ENCODE measurements around the gene ARHGEF10L. TPM values are rescaled to one million over a fixed set of nuclear protein-coding genes. Genes with fewer than 3 reads are reported as not detected.

Gene ARHGEF10L
- total RNA-seq, 1 donor = 7.6 TPM

DNA sequence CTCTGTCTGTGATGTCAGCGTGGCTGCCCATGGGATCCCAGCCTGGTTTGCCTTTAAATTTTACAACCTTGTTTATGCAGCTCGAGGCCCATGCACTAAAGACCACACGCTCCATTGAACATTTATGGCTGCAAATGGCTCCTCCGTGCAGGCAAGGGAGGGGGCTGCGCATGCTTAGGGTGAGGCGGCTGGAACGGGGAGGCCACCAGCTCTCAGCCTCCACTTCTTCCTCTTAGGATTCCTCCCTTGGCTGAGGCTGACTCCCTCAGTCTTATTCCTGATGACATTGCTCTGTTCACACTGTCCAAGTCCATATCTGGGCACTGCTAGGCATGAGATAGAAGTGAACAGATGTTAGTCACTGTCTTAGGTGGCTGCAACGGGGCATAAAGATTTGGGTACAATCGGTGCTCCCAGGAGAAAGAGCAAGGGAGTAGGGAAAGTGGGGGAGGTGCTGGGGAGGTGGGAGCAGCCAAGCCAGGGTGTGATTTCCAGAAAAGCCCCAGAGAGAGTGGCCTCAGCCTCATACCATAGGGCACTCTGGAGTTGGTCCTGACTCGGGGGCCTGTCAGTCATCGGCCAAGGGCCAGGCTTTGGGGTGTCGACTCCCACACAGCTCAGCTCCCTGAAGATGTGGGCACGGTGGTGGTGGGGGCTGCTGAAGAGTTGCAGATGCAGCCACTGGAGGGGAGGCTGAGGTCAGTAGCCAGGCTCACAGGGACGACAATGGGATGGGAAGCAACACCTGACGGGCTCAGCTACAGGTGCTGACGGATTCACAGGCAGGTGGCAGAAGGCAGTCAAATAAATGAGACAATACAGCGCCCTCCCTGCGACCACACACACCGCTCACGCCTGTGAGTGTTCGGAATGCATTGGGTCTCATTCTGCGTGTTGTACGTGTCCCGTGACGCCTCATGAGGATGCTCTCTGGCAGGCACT, 178.4 kb downstream of the ARHGEF10L start:
- no peak overlapping the region for H3K4me3 ChIP-seq (ENCODE audit: low read length)
- H3K4me1 ChIP-seq (ENCODE audit: insufficient read depth, low read length) = no peaks in the 10 kb centered on the region
- H3K27me3 ChIP-seq (ENCODE audit: insufficient read depth, low read length) = no peaks in the 10 kb centered on the region
- no peaks in the 10 kb centered on the region for H3K9me3 ChIP-seq (ENCODE audit: low read depth, low read length)

- no peak overlapping the region for H3K4me3 ChIP-seq (ENCODE audit: low read length)
- no peaks in the 10 kb centered on the region for H3K9me3 ChIP-seq (ENCODE audit: low read depth, low read length)
- no peaks in the 10 kb centered on the region for H3K4me1 ChIP-seq (ENCODE audit: insufficient read depth, low read length)
- H3K27me3 ChIP-seq (ENCODE audit: insufficient read depth, low read length) = no peaks in the 10 kb centered on the region
Measured at GRCh38 chr1:17719874-17720273, 180.4 kb downstream of the ARHGEF10L start.

DNA sequence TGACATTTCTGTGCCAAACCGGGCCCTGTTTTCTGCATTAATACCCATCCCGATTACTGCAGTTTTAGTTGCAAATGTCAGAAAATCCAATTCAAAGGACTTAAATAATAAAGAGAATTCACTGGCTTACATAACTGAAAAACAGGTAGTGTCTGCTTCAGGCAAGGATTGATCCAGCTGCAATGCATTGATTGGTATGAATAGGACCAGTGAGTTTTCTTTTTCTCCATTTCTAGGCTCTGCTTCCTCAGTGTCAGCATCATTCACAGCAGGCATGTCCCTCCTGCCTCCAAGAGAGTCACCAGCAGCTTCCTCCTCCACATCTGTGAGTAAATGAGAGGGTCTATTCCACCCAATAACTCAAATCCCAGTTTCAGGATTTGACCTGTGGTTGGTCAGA, 181.9 kb downstream of the ARHGEF10L start:
- Histone ChIP-seq H3K27me3 (ENCODE audit: insufficient read depth, low read length) (no peaks in the 10 kb centered on the region), H3K4me1 (ENCODE audit: insufficient read depth, low read length) (no peaks in the 10 kb centered on the region), H3K9me3 (ENCODE audit: low read depth, low read length) (no peaks in the 10 kb centered on the region), H3K4me3 (ENCODE audit: low read length) (no peak overlapping the region)

DNA sequence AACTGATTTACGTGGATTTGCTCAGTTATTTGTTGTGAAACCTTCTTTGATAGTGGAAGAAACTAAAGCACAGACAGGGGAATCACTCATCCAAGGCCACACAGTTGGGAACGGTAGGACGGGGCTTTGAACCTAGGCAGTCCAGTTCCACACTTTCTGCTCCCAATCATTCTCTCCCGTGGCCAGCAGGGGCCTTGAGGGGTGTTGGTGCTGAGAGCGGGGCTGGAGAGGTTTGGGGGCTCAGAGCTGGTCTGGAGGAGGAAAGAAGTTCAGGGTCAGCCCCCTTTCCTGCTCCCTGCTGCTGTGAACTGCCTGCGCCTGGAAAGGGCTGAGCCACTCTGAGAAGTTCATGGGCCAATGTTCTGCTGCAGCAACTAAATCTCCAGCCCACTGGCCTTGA, 184.2 kb downstream of the ARHGEF10L start:
- H3K27me3 ChIP-seq (ENCODE audit: insufficient read depth, low read length) = no peaks in the 10 kb centered on the region
- no peaks in the 10 kb centered on the region for H3K4me1 ChIP-seq (ENCODE audit: insufficient read depth, low read length)
- H3K4me3 ChIP-seq (ENCODE audit: low read length) = no peak overlapping the region
- H3K9me3 ChIP-seq (ENCODE audit: low read depth, low read length) = no peaks in the 10 kb centered on the region

DNA sequence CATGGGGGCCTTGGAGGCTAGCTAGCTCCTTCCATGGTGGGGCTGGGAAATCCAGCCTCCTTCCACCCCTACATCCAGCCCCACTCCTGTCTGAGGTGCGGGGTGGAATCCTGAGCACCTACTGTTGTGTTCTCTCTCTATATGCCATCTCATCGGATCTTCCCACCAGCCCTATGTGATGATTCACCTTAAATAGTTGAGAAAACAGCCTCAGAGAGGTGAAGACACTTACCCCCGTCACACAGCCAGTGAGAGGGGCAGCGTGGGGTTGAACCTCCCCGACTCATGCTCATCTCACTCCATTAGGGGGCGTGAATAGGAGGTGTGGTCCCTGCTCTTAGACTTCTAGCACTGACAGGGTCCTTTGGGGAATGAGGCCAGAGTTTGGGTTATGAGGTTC, 184.7 kb downstream of the ARHGEF10L start:
- H3K9me3 ChIP-seq (ENCODE audit: low read depth, low read length) = no peaks in the 10 kb centered on the region
- no peaks in the 10 kb centered on the region for H3K27me3 ChIP-seq (ENCODE audit: insufficient read depth, low read length)
- H3K4me3 ChIP-seq (ENCODE audit: low read length) = no peak overlapping the region
- H3K4me1 ChIP-seq (ENCODE audit: insufficient read depth, low read length) = no peaks in the 10 kb centered on the region

DNA sequence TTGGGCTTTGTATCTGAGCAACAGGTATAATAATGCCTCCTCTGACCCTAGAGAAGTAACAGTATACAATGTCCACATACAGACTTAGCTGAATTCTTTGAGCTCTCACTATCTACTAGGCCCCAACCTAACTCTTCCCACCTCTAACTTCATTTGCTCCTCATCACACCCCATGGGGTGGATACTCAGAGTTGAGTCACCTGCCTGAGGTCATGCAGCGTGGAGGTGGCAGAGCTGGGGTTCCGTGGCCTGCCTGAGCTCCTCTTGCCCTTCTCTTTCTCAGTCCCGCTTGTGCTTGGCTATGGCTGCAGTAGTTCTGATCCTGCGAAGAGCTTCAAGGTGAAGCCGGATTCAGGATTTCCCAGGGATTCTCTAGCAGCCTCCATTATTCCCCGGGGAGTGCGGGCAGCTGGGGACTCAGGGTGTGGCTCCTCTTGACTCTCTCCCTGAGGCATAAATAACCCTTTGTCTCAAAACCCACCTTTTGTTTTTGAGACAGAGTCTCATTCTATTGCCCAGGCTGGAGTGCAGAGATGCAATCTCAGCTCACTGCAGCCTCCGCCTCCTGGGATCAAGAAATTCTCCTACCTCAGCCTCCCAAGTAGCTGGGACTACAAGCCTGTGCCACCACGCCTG, 185.7 kb downstream of the ARHGEF10L start:
- no peak overlapping the region for H3K4me3 ChIP-seq (ENCODE audit: low read length)

GRCh38 chr1:17725811-17726582, 186.5 kb downstream of the ARHGEF10L start:
- no peaks in the 10 kb centered on the region for H3K27me3 ChIP-seq (ENCODE audit: insufficient read depth, low read length)
- H3K4me3 ChIP-seq (ENCODE audit: low read length) = no peak overlapping the region
- H3K4me1 ChIP-seq (ENCODE audit: insufficient read depth, low read length) = no peaks in the 10 kb centered on the region
- no peaks in the 10 kb centered on the region for H3K9me3 ChIP-seq (ENCODE audit: low read depth, low read length)

More for the DNA sequence above, 185.7 kb downstream of the ARHGEF10L start:
- H3K4me1 ChIP-seq (ENCODE audit: insufficient read depth, low read length) = no peaks in the 10 kb centered on the region
- H3K27me3 ChIP-seq (ENCODE audit: insufficient read depth, low read length) = no peaks in the 10 kb centered on the region
- no peaks in the 10 kb centered on the region for H3K9me3 ChIP-seq (ENCODE audit: low read depth, low read length)

- Histone ChIP-seq H3K4me3 (ENCODE audit: low read length) (no peak overlapping the region), H3K9me3 (ENCODE audit: low read depth, low read length) (no peaks in the 10 kb centered on the region), H3K27me3 (ENCODE audit: insufficient read depth, low read length) (no peaks in the 10 kb centered on the region), H3K4me1 (ENCODE audit: insufficient read depth, low read length) (no peaks in the 10 kb centered on the region)
Measured at GRCh38 chr1:17728123-17728712, 188.7 kb downstream of the ARHGEF10L start.

- H3K4me3 ChIP-seq (ENCODE audit: low read length) = no peak overlapping the region
- no peaks in the 10 kb centered on the region for H3K27me3 ChIP-seq (ENCODE audit: insufficient read depth, low read length)
- no peaks in the 10 kb centered on the region for H3K4me1 ChIP-seq (ENCODE audit: insufficient read depth, low read length)
- H3K9me3 ChIP-seq (ENCODE audit: low read depth, low read length) = no peaks in the 10 kb centered on the region
Measured at GRCh38 chr1:17729248-17729647, 189.8 kb downstream of the ARHGEF10L start.

- H3K4me3 ChIP-seq (ENCODE audit: low read length) = no peak overlapping the region
- no peaks in the 10 kb centered on the region for H3K27me3 ChIP-seq (ENCODE audit: insufficient read depth, low read length)
- H3K9me3 ChIP-seq (ENCODE audit: low read depth, low read length) = no peaks in the 10 kb centered on the region
- H3K4me1 ChIP-seq (ENCODE audit: insufficient read depth, low read length) = no peaks in the 10 kb centered on the region
Measured at GRCh38 chr1:17729909-17730308, 190.4 kb downstream of the ARHGEF10L start.

GRCh38 chr1:17731460-17731859, 192.0 kb downstream of the ARHGEF10L start:
- Histone ChIP-seq H3K4me1 (ENCODE audit: insufficient read depth, low read length) (no peaks in the 10 kb centered on the region), H3K9me3 (ENCODE audit: low read depth, low read length) (no peaks in the 10 kb centered on the region), H3K27me3 (ENCODE audit: insufficient read depth, low read length) (no peaks in the 10 kb centered on the region), H3K4me3 (ENCODE audit: low read length) (no peak overlapping the region)

GRCh38 chr1:17732475-17732874, 193.0 kb downstream of the ARHGEF10L start:
- Histone ChIP-seq H3K27me3 (ENCODE audit: insufficient read depth, low read length) (no peaks in the 10 kb centered on the region), H3K4me1 (ENCODE audit: insufficient read depth, low read length) (no peaks in the 10 kb centered on the region), H3K9me3 (ENCODE audit: low read depth, low read length) (no peaks in the 10 kb centered on the region), H3K4me3 (ENCODE audit: low read length) (no peak overlapping the region)

DNA sequence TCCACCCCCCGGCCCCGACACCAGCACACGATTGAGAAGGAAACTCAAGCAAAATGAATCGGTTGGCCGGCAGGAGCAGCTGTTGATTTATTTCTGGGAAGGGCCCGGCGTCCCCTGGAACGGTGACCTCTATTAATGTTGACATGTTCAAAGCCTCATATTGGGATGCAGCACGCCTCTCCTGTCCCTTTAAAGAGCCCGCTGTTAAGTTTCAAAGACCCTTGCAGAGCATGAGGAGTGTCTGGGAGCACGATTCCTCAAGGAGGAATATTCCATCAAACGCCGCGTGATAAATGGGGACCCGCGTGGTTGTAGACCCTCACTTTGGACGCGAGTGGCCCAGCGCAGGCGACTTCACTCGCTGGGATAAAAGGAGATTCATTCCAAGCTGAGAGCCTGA, 194.2 kb downstream of the ARHGEF10L start:
- Histone ChIP-seq H3K9me3 (ENCODE audit: low read depth, low read length) (no peaks in the 10 kb centered on the region), H3K4me3 (ENCODE audit: low read length) (no peak overlapping the region), H3K27me3 (ENCODE audit: insufficient read depth, low read length) (no peaks in the 10 kb centered on the region), H3K4me1 (ENCODE audit: insufficient read depth, low read length) (no peaks in the 10 kb centered on the region)

- Histone ChIP-seq H3K4me1 (ENCODE audit: insufficient read depth, low read length) (no peaks in the 10 kb centered on the region), H3K27me3 (ENCODE audit: insufficient read depth, low read length) (no peaks in the 10 kb centered on the region), H3K4me3 (ENCODE audit: low read length) (no peak overlapping the region), H3K9me3 (ENCODE audit: low read depth, low read length) (no peaks in the 10 kb centered on the region)
Measured at GRCh38 chr1:17734609-17735008, 195.1 kb downstream of the ARHGEF10L start.

GRCh38 chr1:17735348-17735747, 195.8 kb downstream of the ARHGEF10L start:
- no peaks in the 10 kb centered on the region for H3K9me3 ChIP-seq (ENCODE audit: low read depth, low read length)
- H3K4me1 ChIP-seq (ENCODE audit: insufficient read depth, low read length) = no peaks in the 10 kb centered on the region
- no peak overlapping the region for H3K4me3 ChIP-seq (ENCODE audit: low read length)
- no peaks in the 10 kb centered on the region for H3K27me3 ChIP-seq (ENCODE audit: insufficient read depth, low read length)
